Hepatocyte (in vitro differentiated cells): ENCODE data around the gene TTLL9.

Source experiments
- EZH2 ChIP-seq: fragments of 200-600 bp; sonication (generic); IDR thresholded peaks from 2 replicates; pipeline ENCODE4 v1.6.1; 2016; ENCODE audit warnings: antibody characterized with exemption, mild to moderate bottlenecking, borderline replicate concordance
- TF ChIP-seq, protein P1 (sequence below): fragments of 200-600 bp; sonication (generic); IDR thresholded peaks from 2 replicates; pipeline ENCODE4 v1.5.1; 2016; ENCODE audit warnings: antibody characterized with exemption, mild to moderate bottlenecking; ENCODE audit not compliant: poor library complexity

DNA sequence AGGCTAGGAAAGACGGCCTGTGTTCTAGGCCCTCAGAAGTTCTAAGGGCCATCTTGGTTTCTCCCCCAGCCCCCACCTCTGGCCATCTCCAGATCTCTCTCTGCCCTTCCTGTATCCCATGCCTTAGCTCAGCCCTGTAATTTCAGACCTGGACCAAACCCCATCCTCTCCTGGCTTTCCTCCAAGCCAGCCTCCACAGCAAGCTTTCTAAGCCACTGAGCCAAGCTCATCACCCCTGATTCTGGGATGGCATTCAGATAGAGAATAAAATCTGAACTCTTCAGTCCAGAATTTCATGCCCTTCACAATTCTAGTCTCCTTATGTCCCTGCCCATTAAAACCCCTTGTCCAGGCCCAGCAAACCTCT, 120.9 kb downstream of the TTLL9 start:
- TF ChIP-seq, protein P1, sequence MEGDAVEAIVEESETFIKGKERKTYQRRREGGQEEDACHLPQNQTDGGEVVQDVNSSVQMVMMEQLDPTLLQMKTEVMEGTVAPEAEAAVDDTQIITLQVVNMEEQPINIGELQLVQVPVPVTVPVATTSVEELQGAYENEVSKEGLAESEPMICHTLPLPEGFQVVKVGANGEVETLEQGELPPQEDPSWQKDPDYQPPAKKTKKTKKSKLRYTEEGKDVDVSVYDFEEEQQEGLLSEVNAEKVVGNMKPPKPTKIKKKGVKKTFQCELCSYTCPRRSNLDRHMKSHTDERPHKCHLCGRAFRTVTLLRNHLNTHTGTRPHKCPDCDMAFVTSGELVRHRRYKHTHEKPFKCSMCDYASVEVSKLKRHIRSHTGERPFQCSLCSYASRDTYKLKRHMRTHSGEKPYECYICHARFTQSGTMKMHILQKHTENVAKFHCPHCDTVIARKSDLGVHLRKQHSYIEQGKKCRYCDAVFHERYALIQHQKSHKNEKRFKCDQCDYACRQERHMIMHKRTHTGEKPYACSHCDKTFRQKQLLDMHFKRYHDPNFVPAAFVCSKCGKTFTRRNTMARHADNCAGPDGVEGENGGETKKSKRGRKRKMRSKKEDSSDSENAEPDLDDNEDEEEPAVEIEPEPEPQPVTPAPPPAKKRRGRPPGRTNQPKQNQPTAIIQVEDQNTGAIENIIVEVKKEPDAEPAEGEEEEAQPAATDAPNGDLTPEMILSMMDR = no peak
- TF ChIP-seq EZH2 = no peak
